Hepatocyte (in vitro differentiated cells): ENCODE data around the gene THAP4. TPM values are rescaled to one million over a fixed set of nuclear protein-coding genes. Genes with fewer than 3 reads are reported as not detected.

Experiments
- DNase-seq: peaks from one replicate; pipeline ENCODE4 v3.0.0-alpha.2; 2016; ENCODE audit warnings: low spot score
- H2AFZ ChIP-seq: fragments of 200-600 bp; sonication (generic); 2 replicates; pipeline ENCODE4 v1.6.0; 2016; ENCODE audit warnings: antibody characterized with exemption, mild to moderate bottlenecking
- H3K27ac ChIP-seq: fragments of 200-600 bp; sonication (generic); 2 replicates; pipeline ENCODE4 v1.5.1; 2016; ENCODE audit warnings: mild to moderate bottlenecking
- H3K27me3 ChIP-seq: fragments of 200-600 bp; sonication (generic); 2 replicates; pipeline ENCODE4 v1.6.1; 2016
- H3K36me3 ChIP-seq: fragments of 200-600 bp; sonication (generic); replicated peaks from 2 replicates; pipeline ENCODE4 v1.5.1; 2016; ENCODE audit warnings: low read depth; ENCODE audit not compliant: insufficient read depth
- H3K4me1 ChIP-seq: fragments of 200-600 bp; sonication (generic); 2 replicates; pipeline ENCODE4 v1.5.1; 2016; ENCODE audit warnings: mild to moderate bottlenecking, moderate library complexity; ENCODE audit not compliant: insufficient read depth
- H3K4me2 ChIP-seq: fragments of 200-600 bp; sonication (generic); 2 replicates; pipeline ENCODE4 v1.6.0; 2016
- H3K4me3 ChIP-seq: fragments of 200-600 bp; sonication (generic); 2 replicates; pipeline ENCODE4 v1.5.1; 2016; ENCODE audit warnings: mild to moderate bottlenecking
- H3K79me2 ChIP-seq: fragments of 200-600 bp; sonication (generic); 2 replicates; pipeline ENCODE4 v1.6.0; 2017; ENCODE audit warnings: mild to moderate bottlenecking
- H3K9me2 ChIP-seq: fragments of 200-600 bp; sonication (generic); replicated peaks from 2 replicates; pipeline ENCODE4 v1.6.0; 2017; ENCODE audit warnings: mild to moderate bottlenecking; ENCODE audit not compliant: insufficient read depth
- H3K9me3 ChIP-seq: fragments of 200-600 bp; sonication (generic); 2 replicates; pipeline ENCODE4 v1.5.1; 2016; ENCODE audit warnings: low read depth, mild to moderate bottlenecking
- H4K20me1 ChIP-seq: fragments of 200-600 bp; sonication (generic); 2 replicates; pipeline ENCODE4 v1.6.0; 2016; ENCODE audit warnings: mild to moderate bottlenecking; ENCODE audit not compliant: insufficient read depth, poor library complexity, severe bottlenecking
- EZH2 ChIP-seq: fragments of 200-600 bp; sonication (generic); IDR thresholded peaks from 2 replicates; pipeline ENCODE4 v1.6.1; 2016; ENCODE audit warnings: antibody characterized with exemption, mild to moderate bottlenecking, borderline replicate concordance
- EZH2phosphoT487 ChIP-seq: fragments of 200-600 bp; sonication (generic); IDR thresholded peaks from one replicate; pipeline ENCODE4 v1.6.1; 2018; ENCODE audit warnings: antibody characterized with exemption, mild to moderate bottlenecking, low read depth, moderate library complexity; ENCODE audit not compliant: unreplicated experiment, severe bottlenecking
- WGBS: methylation state at CpG from one replicate; pipeline ENCODE4 v1.1.6; 2016; ENCODE audit warnings: low lambda C conversion rate; ENCODE audit errors: missing lambda C conversion rate; 5-methylcytosine and 5-hydroxymethylcytosine counted together
- polyA plus RNA-seq: library from polyadenylated mRNA; unstranded; fragments of >200 nt; fragmentation: Nextera tagmentation; extraction: Ambion mirVana; gene quantifications from 2 replicates; pipeline ENCODE4 v1.2.1, GENCODE V29; 2016
- total RNA-seq: library from RNA; depleted of rRNA; stranded (reverse); fragments of >200 nt; gene quantifications from 2 replicates; pipeline ENCODE4 v1.2.3, GENCODE V29; 2014
- TF ChIP-seq, protein P1 (sequence below): fragments of 200-600 bp; sonication (generic); IDR thresholded peaks from 2 replicates; pipeline ENCODE4 v1.5.1; 2016; ENCODE audit warnings: antibody characterized with exemption, mild to moderate bottlenecking; ENCODE audit not compliant: poor library complexity

THAP4 gene
- total and polyA plus RNA-seq, 2 experiments from 2014 or later = 43.2 to 58.1 TPM

DNA sequence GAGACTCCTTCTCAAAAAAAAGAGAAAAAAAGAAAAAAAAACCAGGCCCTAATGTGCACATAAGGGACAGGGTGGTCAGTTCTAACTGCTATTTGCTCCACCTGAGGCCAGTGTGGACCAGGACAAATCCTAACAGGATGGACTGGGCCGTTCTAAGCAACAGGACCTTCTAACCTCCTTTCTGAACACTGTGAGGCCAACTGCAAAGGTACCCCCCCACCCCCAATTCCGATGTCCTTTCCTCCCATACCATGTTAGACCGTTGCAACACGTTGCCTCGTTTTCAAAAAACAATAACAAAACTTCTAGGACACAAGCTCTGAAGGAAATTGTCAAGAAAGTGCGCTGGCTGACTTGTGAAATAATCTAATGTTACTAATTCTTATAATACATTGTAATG lies 1.2 kb downstream of the THAP4 start:
- Histone ChIP-seq H3K79me2 (peaks cover 86% of the 10 kb centered on the region), H3K4me1 (peaks cover 26% of the 10 kb centered on the region), H3K9me2 (no peaks in the 10 kb centered on the region), H3K27me3 (no peaks in the 10 kb centered on the region), H2AFZ (peak overlapping the region; percentile 84), H4K20me1 (peaks cover 37% of the 10 kb centered on the region), H3K4me2 (peak overlapping the region; percentile 89), H3K4me3 (peak overlapping the region; percentile 98), H3K27ac (peak overlapping the region; percentile 99), H3K9me3 (no peaks in the 10 kb centered on the region), H3K36me3 (no peaks in the 10 kb centered on the region)
- TF ChIP-seq, protein P1, sequence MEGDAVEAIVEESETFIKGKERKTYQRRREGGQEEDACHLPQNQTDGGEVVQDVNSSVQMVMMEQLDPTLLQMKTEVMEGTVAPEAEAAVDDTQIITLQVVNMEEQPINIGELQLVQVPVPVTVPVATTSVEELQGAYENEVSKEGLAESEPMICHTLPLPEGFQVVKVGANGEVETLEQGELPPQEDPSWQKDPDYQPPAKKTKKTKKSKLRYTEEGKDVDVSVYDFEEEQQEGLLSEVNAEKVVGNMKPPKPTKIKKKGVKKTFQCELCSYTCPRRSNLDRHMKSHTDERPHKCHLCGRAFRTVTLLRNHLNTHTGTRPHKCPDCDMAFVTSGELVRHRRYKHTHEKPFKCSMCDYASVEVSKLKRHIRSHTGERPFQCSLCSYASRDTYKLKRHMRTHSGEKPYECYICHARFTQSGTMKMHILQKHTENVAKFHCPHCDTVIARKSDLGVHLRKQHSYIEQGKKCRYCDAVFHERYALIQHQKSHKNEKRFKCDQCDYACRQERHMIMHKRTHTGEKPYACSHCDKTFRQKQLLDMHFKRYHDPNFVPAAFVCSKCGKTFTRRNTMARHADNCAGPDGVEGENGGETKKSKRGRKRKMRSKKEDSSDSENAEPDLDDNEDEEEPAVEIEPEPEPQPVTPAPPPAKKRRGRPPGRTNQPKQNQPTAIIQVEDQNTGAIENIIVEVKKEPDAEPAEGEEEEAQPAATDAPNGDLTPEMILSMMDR = no peak
- TF ChIP-seq EZH2 = no peak
- no peak for TF ChIP-seq EZH2phosphoT487
- no peak for DNase-seq
- 27% methylated on average over 6 of the region's 6 CpGs for WGBS

DNA sequence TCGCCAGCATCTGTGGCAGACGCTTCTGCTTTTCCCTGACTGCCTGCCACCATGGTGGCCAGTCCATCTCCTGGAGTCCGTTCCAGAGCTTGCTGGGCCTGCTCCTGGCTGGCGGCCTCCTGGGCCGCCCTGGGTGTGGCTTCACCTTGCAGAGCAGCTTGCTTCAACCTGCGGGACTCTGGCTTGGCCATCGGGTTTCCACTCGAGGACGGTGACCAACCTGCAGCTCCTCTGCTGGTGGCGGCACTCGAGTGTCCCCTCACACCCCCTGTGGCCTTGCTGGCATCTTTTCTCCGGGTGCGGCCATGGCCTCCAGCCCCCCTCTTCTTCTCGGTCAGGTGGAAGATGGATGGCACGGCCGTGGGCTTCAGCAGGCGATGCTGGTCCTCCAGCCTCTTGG lies 3.4 kb downstream of the THAP4 start:
- WGBS = 94% methylated on average over 17 of the region's 17 CpGs
- no peak overlapping the region for H3K4me2 ChIP-seq
- DNase-seq = no peak
- peaks cover 85% of the 10 kb centered on the region for H3K79me2 ChIP-seq
- H4K20me1 ChIP-seq = peaks cover 22% of the 10 kb centered on the region
- H3K27me3 ChIP-seq = no peaks in the 10 kb centered on the region
- TF ChIP-seq EZH2phosphoT487 (no peak), EZH2 (no peak)
- TF ChIP-seq, protein P1 = no peak
- peaks cover 12% of the 10 kb centered on the region for H3K4me1 ChIP-seq
- no peak overlapping the region for H2AFZ ChIP-seq
- H3K9me2 ChIP-seq = no peaks in the 10 kb centered on the region
- no peaks in the 10 kb centered on the region for H3K9me3 ChIP-seq
- no peaks in the 10 kb centered on the region for H3K36me3 ChIP-seq
- no peak overlapping the region for H3K4me3 ChIP-seq
- no peak overlapping the region for H3K27ac ChIP-seq

DNA sequence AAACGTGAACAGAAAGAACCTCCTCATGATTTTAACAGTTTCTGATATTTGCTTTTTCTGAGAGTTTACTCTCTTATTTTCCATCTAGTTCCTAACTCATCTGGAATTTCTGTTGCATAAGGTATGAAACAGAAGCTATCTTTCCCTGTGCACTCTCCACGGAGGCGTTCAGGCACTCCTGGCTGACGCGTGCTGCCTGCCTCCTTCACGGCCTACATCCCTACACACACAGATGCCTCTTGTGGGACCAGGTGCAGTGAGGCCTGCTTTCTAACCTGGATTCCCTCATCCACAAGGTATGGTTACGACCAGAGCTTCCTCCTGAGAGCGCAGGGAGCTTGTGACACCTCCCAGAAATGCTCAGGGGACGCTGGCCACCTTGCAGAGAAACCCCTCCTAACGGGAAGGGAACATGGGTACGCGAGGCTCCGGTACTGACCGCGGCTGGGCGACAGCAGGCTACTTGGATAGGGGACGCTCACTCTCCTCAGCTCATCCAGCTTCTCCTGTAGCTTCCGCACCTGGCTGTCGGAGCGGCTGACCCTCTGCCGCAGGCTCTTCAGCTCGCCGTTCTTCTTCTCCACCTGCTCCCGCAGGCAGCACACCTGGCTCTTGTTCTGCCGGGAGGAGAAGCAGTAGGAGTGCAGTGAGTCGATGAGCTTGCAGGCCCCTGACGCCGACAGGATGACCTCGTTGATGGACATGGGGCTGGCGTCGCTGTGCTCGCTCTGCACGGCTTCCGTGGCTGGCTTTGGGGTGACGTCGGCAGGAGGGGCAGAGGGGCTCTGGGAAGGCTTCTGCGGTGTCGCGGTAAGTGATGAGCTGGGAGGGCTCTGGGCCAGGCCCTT lies 4.3 kb downstream of the THAP4 start:
- Histone ChIP-seq H3K4me2 (no peak overlapping the region), H3K27ac (no peak overlapping the region), H3K27me3 (no peaks in the 10 kb centered on the region), H3K36me3 (no peaks in the 10 kb centered on the region), H4K20me1 (peaks cover 18% of the 10 kb centered on the region), H2AFZ (no peak overlapping the region), H3K4me1 (peaks cover 8% of the 10 kb centered on the region), H3K79me2 (peaks cover 85% of the 10 kb centered on the region), H3K4me3 (no peak overlapping the region), H3K9me3 (no peaks in the 10 kb centered on the region), H3K9me2 (no peaks in the 10 kb centered on the region)
- TF ChIP-seq EZH2 (no peak), EZH2phosphoT487 (no peak)
- TF ChIP-seq, protein P1 = no peak
- 95% methylated on average over 39 of the region's 39 CpGs for WGBS
- no peak for DNase-seq
